Fibroblast of upper back skin (primary cell): ENCODE data around the gene AGAP1.

Experiments used
- DNase-seq: peaks from one replicate; pipeline ENCODE4 v3.0.0-alpha.2; 2013

AGAP1 gene

GRCh38 chr2:235489897-235490296, 3.9 kb upstream of the AGAP1 start:
- DNase-seq, result no peak

- peak; percentile 48 for DNase-seq
Observed at GRCh38 chr2:235492850-235493344, 946 bp upstream of the AGAP1 start.

- DNase-seq, result peak; percentile 41
Observed at GRCh38 chr2:235493402-235493774, 455 bp upstream of the AGAP1 start.

- peak; percentile 26 for DNase-seq
Observed at GRCh38 chr2:235494716-235495372, 1.0 kb downstream of the AGAP1 start.

- DNase-seq, result no peak
Observed at GRCh38 chr2:235495373-235496238, 1.8 kb downstream of the AGAP1 start.

GRCh38 chr2:235496239-235496621, 2.4 kb downstream of the AGAP1 start:
- DNase-seq, result peak; percentile 42

- DNase-seq, result no peak
Observed at GRCh38 chr2:235497096-235497495, 3.3 kb downstream of the AGAP1 start.

GRCh38 chr2:235498541-235498940, 4.7 kb downstream of the AGAP1 start:
- no peak for DNase-seq

GRCh38 chr2:235498946-235499812, 5.3 kb downstream of the AGAP1 start:
- DNase-seq, result no peak

- no peak for DNase-seq
Observed at GRCh38 chr2:235500110-235500760, 6.4 kb downstream of the AGAP1 start.

- DNase-seq, result peak; percentile 56
Observed at GRCh38 chr2:235500761-235501672, 7.2 kb downstream of the AGAP1 start.

GRCh38 chr2:235501673-235502031, 7.8 kb downstream of the AGAP1 start:
- no peak for DNase-seq

GRCh38 chr2:235502336-235502735, 8.5 kb downstream of the AGAP1 start:
- peak; percentile 11 for DNase-seq

GRCh38 chr2:235504441-235505180, 10.8 kb downstream of the AGAP1 start:
- DNase-seq, result no peak

GRCh38 chr2:235505181-235505741, 11.4 kb downstream of the AGAP1 start:
- no peak for DNase-seq

GRCh38 chr2:235506291-235506996, 12.6 kb downstream of the AGAP1 start:
- DNase-seq, result no peak

GRCh38 chr2:235506997-235507615, 13.3 kb downstream of the AGAP1 start:
- no peak for DNase-seq

GRCh38 chr2:235507928-235508327, 14.1 kb downstream of the AGAP1 start:
- DNase-seq, result no peak
